RWPE1 (cell line): ENCODE measurements around the gene CENPF.

Experiments
- CTCF ChIA-PET: fragments of 350-600 bp; sonication (Branson Sonifier 250); formaldehyde crosslinking; extraction: SDS; loops from one replicate; lab custom pipeline; 2021; lab: Yijun Ruan, JAX
- POLR2A ChIA-PET: fragments of 400-600 bp; formaldehyde crosslinking; extraction: SDS; loops from one replicate; lab custom pipeline; 2020; ENCODE audit warnings: antibody characterized with exemption; ENCODE audit not compliant: low non-redundant PET; lab: Yijun Ruan, JAX
- DNase-seq: peaks from one replicate; pipeline ENCODE4 v3.0.0; 2012; ENCODE audit warnings: low spot score
- H3K27ac ChIP-seq: fragments of 450-650 bp; 2 replicates; pipeline ENCODE4 v1.5.1; 2017
- CTCF ChIP-seq: fragments of 450-650 bp; conservative IDR thresholded peaks from 2 replicates; pipeline ENCODE4 v1.5.1; 2017; ENCODE audit warnings: low read depth, mild to moderate bottlenecking

The CENPF gene

GRCh38 chr1:214686497-214686896, 83.5 kb downstream of the CENPF start:
- no peak for DNase-seq
- H3K27ac ChIP-seq, result no peak overlapping the region
- CTCF ChIA-PET, result no interaction called here
- POLR2A ChIA-PET, result no interaction called here
- TF ChIP-seq CTCF, result no peak

- no peak for TF ChIP-seq CTCF
- ChIA-PET POLR2A (no interaction called here), CTCF (no interaction called here)
- no peak overlapping the region for H3K27ac ChIP-seq
- DNase-seq, result no peak
Observed at GRCh38 chr1:214688891-214689290, 85.9 kb downstream of the CENPF start.

GRCh38 chr1:214694769-214695168, 91.8 kb downstream of the CENPF start:
- TF ChIP-seq CTCF, result no peak
- no peak overlapping the region for H3K27ac ChIP-seq
- DNase-seq, result peak; percentile 13
- ChIA-PET POLR2A (no interaction called here), CTCF (interaction anchor here (1.2 kb wide), 1 partner anchor 234 kb away, joined by 3 read pairs; no protein-coding TSS in a partner anchor)

GRCh38 chr1:214698559-214698958, 95.6 kb downstream of the CENPF start:
- POLR2A ChIA-PET, result no interaction called here
- TF ChIP-seq CTCF, result no peak
- no peak overlapping the region for H3K27ac ChIP-seq
- CTCF ChIA-PET, result no interaction called here
- no peak for DNase-seq

- DNase-seq, result no peak
- CTCF ChIA-PET, result interaction anchor here (0.7 kb wide), 1 partner anchor 26 kb away, joined by 4 read pairs; no protein-coding TSS in a partner anchor
- no peak overlapping the region for H3K27ac ChIP-seq
- no peak for TF ChIP-seq CTCF
- POLR2A ChIA-PET, result no interaction called here
Observed at GRCh38 chr1:214700437-214700836, 97.4 kb downstream of the CENPF start.

- no peak for DNase-seq
- ChIA-PET CTCF (no interaction called here), POLR2A (no interaction called here)
- TF ChIP-seq CTCF, result no peak
- H3K27ac ChIP-seq, result no peak overlapping the region
Observed at GRCh38 chr1:214702556-214702955, 99.6 kb downstream of the CENPF start.
